SKM-1 treated with dmso at 0.1 percent for 144 hours (cell line): ENCODE results near the gene CGB7.

ENCODE experiments used
- DNase-seq: peaks from one replicate; lab custom pipeline; 2025; ENCODE audit not compliant: unreplicated experiment; lab: John Stamatoyannopoulos, UW

CGB7 gene

DNA sequence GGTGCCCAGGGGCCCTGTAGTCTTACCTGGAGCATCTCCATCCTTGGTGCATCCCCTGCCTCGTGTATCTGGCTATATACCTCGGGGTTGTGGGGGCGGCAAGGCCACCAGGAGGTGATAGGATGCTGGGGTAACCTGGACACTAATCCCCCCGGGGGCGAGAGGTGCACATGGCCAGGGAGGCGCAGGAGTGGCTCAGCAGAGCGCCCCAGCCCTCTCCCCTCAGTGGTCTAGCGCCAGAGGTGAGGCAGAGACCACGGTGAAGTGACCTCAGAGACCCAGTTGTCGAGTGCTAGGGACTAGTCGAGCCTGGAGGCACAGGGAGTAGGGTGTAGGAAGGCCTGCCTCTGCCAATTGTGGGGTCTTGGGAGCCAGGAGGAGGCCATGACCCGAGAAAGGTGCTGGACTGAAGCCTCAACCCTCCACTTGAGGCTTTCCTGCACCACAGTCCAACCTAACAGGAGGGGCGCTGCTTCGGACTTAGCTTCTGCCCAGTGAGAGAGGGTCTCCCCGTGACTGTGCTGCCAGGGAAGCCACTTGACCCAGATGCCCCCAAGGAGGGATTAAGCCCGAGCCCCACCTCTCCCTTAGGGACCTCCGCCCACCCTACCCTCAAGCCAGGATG is 40.4 kb downstream of the CGB7 start, which contains the start of gene LHB:
LHB (minus strand) TSS at position 51 of the 625 bp plus-strand sequence; CDS start at position 41, 10 bp downstream.
- DNase-seq: no peak

GRCh38 chr19:49016067-49016839 is 41.3 kb downstream of the CGB7 start:
- no peak for DNase-seq

GRCh38 chr19:49014870-49015255 is 42.7 kb downstream of the CGB7 start:
- DNase-seq: no peak

DNA sequence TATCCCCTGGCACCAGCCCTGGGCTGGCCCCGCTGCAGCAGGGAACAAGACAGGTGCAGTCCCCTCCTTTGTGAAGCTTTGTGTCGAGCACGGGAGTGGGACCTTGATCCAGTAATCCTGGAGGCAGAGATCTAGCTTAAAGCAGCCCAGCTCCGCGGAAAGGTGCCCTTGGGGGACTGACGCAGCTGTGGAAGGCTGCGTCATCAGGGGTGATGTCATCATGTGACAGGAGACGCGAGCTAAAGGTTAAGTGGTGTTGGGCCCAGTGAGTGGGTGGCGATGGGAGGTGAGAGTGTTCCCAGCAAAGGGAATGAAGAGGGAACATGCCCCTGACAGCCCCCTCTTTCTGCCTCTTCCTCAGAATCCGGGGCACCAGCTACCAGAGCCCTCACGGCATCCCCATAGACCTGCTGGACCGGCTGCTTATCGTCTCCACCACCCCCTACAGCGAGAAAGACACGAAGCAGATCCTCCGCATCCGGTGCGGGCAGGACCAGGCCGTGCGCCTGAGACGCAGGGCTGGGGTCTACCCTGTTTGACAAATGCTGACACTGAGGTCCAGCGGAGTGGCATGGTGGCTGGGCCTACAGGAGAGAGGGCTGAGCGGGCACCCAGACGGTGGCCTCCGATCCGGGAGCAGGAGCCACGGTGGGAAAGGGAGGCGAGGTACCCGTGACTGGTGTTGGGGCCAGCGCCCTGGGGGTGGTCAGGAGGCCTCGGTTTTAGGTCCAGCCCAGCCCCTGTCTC is 43.3 kb downstream of the CGB7 start:
- DNase-seq: no peak

DNA sequence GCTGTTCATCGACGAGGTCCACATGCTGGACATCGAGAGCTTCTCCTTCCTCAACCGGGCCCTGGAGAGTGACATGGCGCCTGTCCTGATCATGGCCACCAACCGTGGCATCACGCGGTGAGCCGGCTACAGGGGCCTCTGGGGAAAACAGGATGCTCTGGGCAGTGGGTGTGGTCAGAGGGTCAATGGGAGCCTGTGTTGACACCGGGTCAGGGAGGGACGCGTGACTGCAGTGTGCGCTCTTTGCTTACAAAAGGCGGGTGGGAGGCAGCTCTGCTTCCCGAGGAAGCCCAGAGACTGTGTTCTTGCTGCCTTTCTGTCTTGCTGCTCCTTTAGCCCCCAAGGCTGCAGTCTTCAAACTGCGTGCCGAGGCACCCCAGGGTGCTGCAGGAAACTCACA is 46.4 kb downstream of the CGB7 start:
- no peak for DNase-seq

DNA sequence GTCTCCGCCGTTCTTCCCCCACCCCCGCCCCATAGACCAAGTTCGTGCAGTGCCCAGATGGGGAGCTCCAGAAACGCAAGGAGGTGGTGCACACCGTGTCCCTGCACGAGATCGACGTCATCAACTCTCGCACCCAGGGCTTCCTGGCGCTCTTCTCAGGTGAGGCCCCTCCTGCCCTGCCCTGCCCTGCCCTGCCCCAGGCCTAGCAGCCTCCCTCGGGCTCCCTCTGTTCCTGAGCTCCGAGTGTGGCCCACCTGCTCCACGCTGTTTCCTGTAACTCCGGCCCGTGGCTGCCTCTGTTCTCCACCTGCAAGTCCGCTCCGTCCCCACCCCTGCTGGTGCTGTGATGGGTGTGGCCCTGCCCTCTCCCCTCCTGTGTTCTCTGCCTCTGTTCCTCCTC is 47.1 kb downstream of the CGB7 start:
- no peak for DNase-seq

DNA sequence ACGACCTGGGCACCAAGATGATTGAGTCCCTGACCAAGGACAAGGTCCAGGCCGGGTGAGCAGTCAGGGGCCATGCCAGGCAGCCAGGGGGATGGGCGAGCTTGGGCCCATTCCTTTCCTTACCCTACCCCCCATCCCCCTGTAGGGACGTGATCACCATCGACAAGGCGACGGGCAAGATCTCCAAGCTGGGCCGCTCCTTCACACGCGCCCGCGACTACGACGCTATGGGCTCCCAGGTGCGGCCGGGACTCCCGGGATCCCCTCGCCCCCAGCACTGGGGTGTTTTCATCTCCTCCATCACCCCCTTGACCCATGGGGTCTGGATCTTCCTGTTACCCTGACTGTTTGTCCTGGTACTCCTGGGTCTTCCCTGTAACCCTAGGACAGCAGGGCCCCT is 47.7 kb downstream of the CGB7 start:
- no peak for DNase-seq

DNA sequence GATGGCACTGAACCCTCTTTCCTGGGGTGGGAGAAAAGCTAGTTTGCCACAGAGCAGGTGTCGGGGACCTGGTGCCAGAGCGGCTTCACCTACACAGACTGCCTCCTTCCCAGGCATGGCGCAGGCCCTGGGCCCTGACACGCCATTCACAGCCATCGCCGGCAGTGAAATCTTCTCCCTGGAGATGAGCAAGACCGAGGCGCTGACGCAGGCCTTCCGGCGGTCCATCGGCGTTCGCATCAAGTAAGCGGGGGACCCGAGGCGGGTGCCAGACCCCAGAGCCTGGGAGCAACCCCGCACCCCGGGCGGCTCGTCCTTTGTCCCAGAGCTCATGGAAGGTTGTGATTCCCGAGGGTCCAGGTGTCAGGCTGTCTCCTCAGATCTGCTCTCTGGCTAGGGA is 50.6 kb downstream of the CGB7 start:
- DNase-seq: no peak

DNA sequence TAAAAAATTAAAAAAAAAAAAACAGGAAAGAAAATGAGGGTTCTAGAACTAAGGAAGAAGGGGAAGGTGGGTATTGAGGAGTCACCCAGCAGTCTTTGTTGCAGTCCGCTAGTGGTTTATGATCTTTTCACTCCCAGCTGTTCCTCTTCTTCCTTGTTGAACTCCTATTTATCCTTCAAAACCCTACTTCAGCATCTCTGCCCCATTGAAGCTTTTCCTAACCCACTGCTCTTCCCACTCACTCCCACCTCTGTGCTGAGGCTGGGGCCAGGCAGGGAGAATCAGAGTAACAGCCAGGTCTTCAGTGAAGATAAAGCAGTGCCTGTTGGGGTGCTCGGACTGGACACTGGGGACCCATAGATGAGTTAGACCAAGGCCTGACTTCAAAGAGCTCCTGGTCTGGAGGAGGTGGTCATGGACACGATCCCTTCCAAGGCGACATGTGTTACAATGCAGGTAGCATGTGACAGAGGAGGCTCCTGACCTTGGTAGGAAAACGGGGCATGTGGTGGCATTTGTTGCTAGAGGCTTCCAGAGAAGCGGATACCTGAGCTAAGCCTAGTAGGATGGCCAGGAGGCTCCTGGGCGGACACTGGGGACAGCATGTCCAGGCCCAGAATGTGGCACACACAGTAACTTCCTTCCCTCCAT is 52.5 kb downstream of the CGB7 start:
- no peak for DNase-seq
